NCI-H2196 treated with DMSO at 0.1 percent for 48 hours (cell line): ENCODE data around the gene RNF11.

ENCODE experiments used
- DNase-seq: peaks from one replicate; lab custom pipeline; 2025; ENCODE audit not compliant: unreplicated experiment; lab: John Stamatoyannopoulos, UW

Gene RNF11

GRCh38 chr1:51311826-51312225, 75.8 kb downstream of the RNF11 start:
- no peak for DNase-seq

- DNase-seq, result no peak
Measured at GRCh38 chr1:51312718-51313117, 76.6 kb downstream of the RNF11 start.

GRCh38 chr1:51313268-51313852, 77.3 kb downstream of the RNF11 start:
- DNase-seq, result no peak

- no peak for DNase-seq
Measured at GRCh38 chr1:51313961-51314777, 78.1 kb downstream of the RNF11 start.

GRCh38 chr1:51314974-51315373, 78.9 kb downstream of the RNF11 start:
- DNase-seq, result no peak

GRCh38 chr1:51316113-51316845, 80.2 kb downstream of the RNF11 start:
- peak; percentile 30 for DNase-seq

GRCh38 chr1:51316846-51317120, 80.7 kb downstream of the RNF11 start:
- DNase-seq, result no peak

- no peak for DNase-seq
Measured at GRCh38 chr1:51317798-51318197, 81.7 kb downstream of the RNF11 start.

- DNase-seq, result no peak
Measured at GRCh38 chr1:51320967-51321923, 85.2 kb downstream of the RNF11 start.

- no peak for DNase-seq
Measured at GRCh38 chr1:51321924-51322280, 85.8 kb downstream of the RNF11 start.

- DNase-seq, result no peak
Measured at GRCh38 chr1:51322417-51323101, 86.5 kb downstream of the RNF11 start.
